ENCODE measurements around the gene ATP2A1. TPM values are rescaled to one million over a fixed set of nuclear protein-coding genes. Genes with fewer than 3 reads are reported as not detected.

ATP2A1 gene
- total RNA-seq, 1 donor from 2014 or later: 4.5 TPM

GRCh38 chr16:28917095-28917494 lies 38.8 kb downstream of the ATP2A1 start:
- Mint-ChIP-seq H3K4me3 (ENCODE audit: unreplicated experiment) (no peak overlapping the region), H3K4me1 (ENCODE audit: low read depth, unreplicated experiment) (peaks cover 4% of the 10 kb centered on the region), H3K36me3 (ENCODE audit: unreplicated experiment) (peaks cover 11% of the 10 kb centered on the region), H3K27ac (ENCODE audit: unreplicated experiment) (no peak overlapping the region), H3K9me3 (ENCODE audit: unreplicated experiment) (no peaks in the 10 kb centered on the region), H3K27me3 (ENCODE audit: unreplicated experiment) (peaks cover 2% of the 10 kb centered on the region)
- no peak for TF ChIP-seq CTCF (IDR thresholded peaks at IDR 0.05; ENCODE audit: partially characterized antibody, unreplicated experiment)
- no peak for DNase-seq

- no peaks in the 10 kb centered on the region for H3K27me3 Mint-ChIP-seq (ENCODE audit: unreplicated experiment)
- no peak overlapping the region for H3K27ac Mint-ChIP-seq (ENCODE audit: unreplicated experiment)
- H3K4me1 Mint-ChIP-seq (ENCODE audit: low read depth, unreplicated experiment): peaks cover 7% of the 10 kb centered on the region
- no peak for TF ChIP-seq CTCF (IDR thresholded peaks at IDR 0.05; ENCODE audit: partially characterized antibody, unreplicated experiment)
- peaks cover 11% of the 10 kb centered on the region for H3K36me3 Mint-ChIP-seq (ENCODE audit: unreplicated experiment)
- DNase-seq: no peak
- peaks cover 2% of the 10 kb centered on the region for H3K9me3 Mint-ChIP-seq (ENCODE audit: unreplicated experiment)
- no peak overlapping the region for H3K4me3 Mint-ChIP-seq (ENCODE audit: unreplicated experiment)
These were observed 40.4 kb downstream of the ATP2A1 start for GRCh38 chr16:28918698-28919097.

- Mint-ChIP-seq H3K4me1 (ENCODE audit: low read depth, unreplicated experiment) (peaks cover 11% of the 10 kb centered on the region), H3K4me3 (ENCODE audit: unreplicated experiment) (peak overlapping the region; percentile 78), H3K27me3 (ENCODE audit: unreplicated experiment) (peaks cover 5% of the 10 kb centered on the region), H3K9me3 (ENCODE audit: unreplicated experiment) (peaks cover 8% of the 10 kb centered on the region), H3K27ac (ENCODE audit: unreplicated experiment) (peak overlapping the region; percentile 6), H3K36me3 (ENCODE audit: unreplicated experiment) (no peaks in the 10 kb centered on the region)
- DNase-seq: no peak
- no peak for TF ChIP-seq CTCF (IDR thresholded peaks at IDR 0.05; ENCODE audit: partially characterized antibody, unreplicated experiment)
These were observed 44.9 kb downstream of the ATP2A1 start for GRCh38 chr16:28923231-28923587.

GRCh38 chr16:28923652-28924398 lies 45.5 kb downstream of the ATP2A1 start:
- H3K36me3 Mint-ChIP-seq (ENCODE audit: unreplicated experiment): no peaks in the 10 kb centered on the region
- H3K4me1 Mint-ChIP-seq (ENCODE audit: low read depth, unreplicated experiment): peaks cover 11% of the 10 kb centered on the region
- peaks cover 8% of the 10 kb centered on the region for H3K9me3 Mint-ChIP-seq (ENCODE audit: unreplicated experiment)
- no peak for TF ChIP-seq CTCF (IDR thresholded peaks at IDR 0.05; ENCODE audit: partially characterized antibody, unreplicated experiment)
- H3K4me3 Mint-ChIP-seq (ENCODE audit: unreplicated experiment): peak overlapping the region; percentile 82
- H3K27ac Mint-ChIP-seq (ENCODE audit: unreplicated experiment): peak overlapping the region; percentile 56
- DNase-seq: no peak
- peaks cover 5% of the 10 kb centered on the region for H3K27me3 Mint-ChIP-seq (ENCODE audit: unreplicated experiment)

- Mint-ChIP-seq H3K4me3 (ENCODE audit: unreplicated experiment) (peak overlapping the region; percentile 82), H3K4me1 (ENCODE audit: low read depth, unreplicated experiment) (peaks cover 11% of the 10 kb centered on the region), H3K36me3 (ENCODE audit: unreplicated experiment) (no peaks in the 10 kb centered on the region), H3K9me3 (ENCODE audit: unreplicated experiment) (peaks cover 8% of the 10 kb centered on the region), H3K27me3 (ENCODE audit: unreplicated experiment) (peaks cover 5% of the 10 kb centered on the region), H3K27ac (ENCODE audit: unreplicated experiment) (no peak overlapping the region)
- no peak for DNase-seq
- no peak for TF ChIP-seq CTCF (IDR thresholded peaks at IDR 0.05; ENCODE audit: partially characterized antibody, unreplicated experiment)
These were observed 46.1 kb downstream of the ATP2A1 start for GRCh38 chr16:28924399-28924761.

All from glutamatergic neuron (in vitro differentiated cells).